ENCODE data around the gene NEDD4. TPM values are rescaled to one million over a fixed set of nuclear protein-coding genes. Genes with fewer than 3 reads are reported as not detected.

NEDD4 gene
- total RNA-seq, 1 experiment from 2014 or later: 18.8 TPM

GRCh38 chr15:55909036-55909811 is 84.2 kb downstream of the NEDD4 start:
- TF ChIP-seq SIN3A (IDR thresholded peaks at IDR 0.05; ENCODE audit: borderline replicate concordance, insufficient read depth, low read depth, low read length): no peak
- TF ChIP-seq TCF7L2 (IDR thresholded peaks at IDR 0.05; ENCODE audit: low read depth, low read length): no peak
- no peak for TF ChIP-seq REST (IDR thresholded peaks at IDR 0.05; ENCODE audit: insufficient read depth in 1 of 2, low read depth in 2 of 2, low read length in 1 of 2)
- no peak for TF ChIP-seq CTCF (IDR thresholded peaks at IDR 0.05)
- no peak for TF ChIP-seq POLR2AphosphoS5 (IDR thresholded peaks at IDR 0.05; ENCODE audit: low read depth, low read length)
- no peaks in the 10 kb centered on the region for H3K27me3 ChIP-seq (ENCODE audit: control insufficient read depth, insufficient read depth, low read length)
- H3K9me3 ChIP-seq (ENCODE audit: control insufficient read depth, insufficient read depth, low read depth, low read length): no peaks in the 10 kb centered on the region
- peak overlapping the region; percentile 70; the same call in 1 of the 2 replicates for H3K27ac ChIP-seq (ENCODE audit: low read length)
- intact Hi-C loops (cut with micrococcal nuclease; ENCODE audit: unreplicated experiment) (no loop called here), in situ Hi-C loops (cut with HindIII; ENCODE audit: low pct_unique_long_range_greater_than_20kb, low sequenced_read_pairs) (no loop called here)
- peaks cover 16% of the 10 kb centered on the region for H3K4me1 ChIP-seq (ENCODE audit: control insufficient read depth, insufficient read depth, low read length)
- ATAC-seq (no peak), DNase-seq (ENCODE audit: low read depth, low spot score) (no peak)
- H3K4me3 ChIP-seq (ENCODE audit: low read depth in 2 of 2, low read length in 2 of 2): no peak overlapping the region
- CTCF ChIA-PET: no interaction called here
- BruUV-seq (replicated peaks): no TSS peak
- POLR2A ChIA-PET: interaction anchor here (0.7 to 1.0 kb wide), 2 partner anchors 15 to 299 kb away, joined by 3 to 4 read pairs; no protein-coding TSS in a partner anchor
- H3K36me3 ChIP-seq (ENCODE audit: control insufficient read depth, insufficient read depth, low read length): no peaks in the 10 kb centered on the region

GRCh38 chr15:55907797-55908196 is 85.6 kb downstream of the NEDD4 start:
- peak; percentile 98 for ATAC-seq
- ChIA-PET CTCF (no interaction called here), POLR2A (no interaction called here)
- BruUV-seq (replicated peaks): no TSS peak
- no peak overlapping the region; a peak in 1 of 4 replicates for H3K4me3 ChIP-seq (ENCODE audit: low read depth in 2 of 2, low read length in 2 of 2)
- H3K4me1 ChIP-seq (ENCODE audit: control insufficient read depth, insufficient read depth, low read length): peaks cover 16% of the 10 kb centered on the region
- H3K36me3 ChIP-seq (ENCODE audit: control insufficient read depth, insufficient read depth, low read length): no peaks in the 10 kb centered on the region
- H3K27me3 ChIP-seq (ENCODE audit: control insufficient read depth, insufficient read depth, low read length): no peaks in the 10 kb centered on the region
- no peak for TF ChIP-seq TCF7L2 (IDR thresholded peaks at IDR 0.05; ENCODE audit: low read depth, low read length)
- no peak for TF ChIP-seq SIN3A (IDR thresholded peaks at IDR 0.05; ENCODE audit: borderline replicate concordance, insufficient read depth, low read depth, low read length)
- TF ChIP-seq REST (IDR thresholded peaks at IDR 0.05; ENCODE audit: insufficient read depth in 1 of 2, low read depth in 2 of 2, low read length in 1 of 2): no peak
- no peak for TF ChIP-seq CTCF (IDR thresholded peaks at IDR 0.05)
- TF ChIP-seq POLR2AphosphoS5 (IDR thresholded peaks at IDR 0.05; ENCODE audit: low read depth, low read length): peak; percentile 19; the same call in 1 of the 2 replicates
- H3K27ac ChIP-seq (ENCODE audit: low read length): peak overlapping the region; percentile 70
- in situ Hi-C loops (cut with HindIII; ENCODE audit: low pct_unique_long_range_greater_than_20kb, low sequenced_read_pairs) (no loop called here), intact Hi-C loops (cut with micrococcal nuclease; ENCODE audit: unreplicated experiment) (no loop called here)
- DNase-seq (ENCODE audit: low read depth, low spot score): peak; percentile 97
- no peaks in the 10 kb centered on the region for H3K9me3 ChIP-seq (ENCODE audit: control insufficient read depth, insufficient read depth, low read depth, low read length)

All from Panc1 (cell line).